Adrenal gland (tissue), 5 donors: ENCODE results near the gene CISH.

Experiments
- POLR2A ChIP-seq, 2 donors: fragments of 450-650 bp; IDR thresholded peaks; one replicate each; pipeline ENCODE4 v1.6.1; 2017; ENCODE audit warnings: antibody characterized with exemption in 2 of 2, mild to moderate bottlenecking in 2 of 2, moderate library complexity in 1 of 2
- TF ChIP-seq, protein P1 (sequence below), 6 experiments: fragments of 450-650 bp in 4 of 6; fragments of 200-600 bp in 2 of 6; sonication (generic) in 1 of 6; IDR thresholded peaks; 1 replicate in 5 of 6; 2 replicates in 1 of 6; pipeline versions ENCODE4 v1.5.1 to v1.8.0; 2016 to 2021; ENCODE audit warnings: antibody characterized with exemption in 6 of 6, mild to moderate bottlenecking in 2 of 6, moderate library complexity in 1 of 6
- donor health status: DM: no; HTN: no; CAD: no.

DNA sequence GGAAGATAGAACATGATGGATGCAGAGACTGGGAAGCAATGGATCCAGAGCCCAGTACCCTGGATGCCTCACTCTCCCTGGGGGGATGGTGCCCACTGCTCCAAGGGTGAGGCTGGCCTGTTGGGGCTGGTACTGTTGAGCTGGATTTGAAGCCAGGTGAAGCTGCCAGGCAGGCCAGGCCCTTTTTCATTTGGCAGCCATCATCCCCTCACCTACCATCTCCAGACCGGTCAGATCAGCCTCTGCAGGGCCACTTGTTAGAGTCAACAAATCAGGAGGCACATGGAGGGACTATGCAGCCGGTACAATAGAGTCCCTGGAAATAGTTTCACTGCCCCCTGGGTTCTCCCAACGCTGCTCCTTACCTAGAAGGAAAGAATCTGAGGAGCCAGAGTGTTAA, 11.3 kb upstream of the CISH start:
- TF ChIP-seq POLR2A (IDR thresholded peaks at IDR 0.05), result no peak
- TF ChIP-seq, protein P1, sequence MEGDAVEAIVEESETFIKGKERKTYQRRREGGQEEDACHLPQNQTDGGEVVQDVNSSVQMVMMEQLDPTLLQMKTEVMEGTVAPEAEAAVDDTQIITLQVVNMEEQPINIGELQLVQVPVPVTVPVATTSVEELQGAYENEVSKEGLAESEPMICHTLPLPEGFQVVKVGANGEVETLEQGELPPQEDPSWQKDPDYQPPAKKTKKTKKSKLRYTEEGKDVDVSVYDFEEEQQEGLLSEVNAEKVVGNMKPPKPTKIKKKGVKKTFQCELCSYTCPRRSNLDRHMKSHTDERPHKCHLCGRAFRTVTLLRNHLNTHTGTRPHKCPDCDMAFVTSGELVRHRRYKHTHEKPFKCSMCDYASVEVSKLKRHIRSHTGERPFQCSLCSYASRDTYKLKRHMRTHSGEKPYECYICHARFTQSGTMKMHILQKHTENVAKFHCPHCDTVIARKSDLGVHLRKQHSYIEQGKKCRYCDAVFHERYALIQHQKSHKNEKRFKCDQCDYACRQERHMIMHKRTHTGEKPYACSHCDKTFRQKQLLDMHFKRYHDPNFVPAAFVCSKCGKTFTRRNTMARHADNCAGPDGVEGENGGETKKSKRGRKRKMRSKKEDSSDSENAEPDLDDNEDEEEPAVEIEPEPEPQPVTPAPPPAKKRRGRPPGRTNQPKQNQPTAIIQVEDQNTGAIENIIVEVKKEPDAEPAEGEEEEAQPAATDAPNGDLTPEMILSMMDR (IDR thresholded peaks at IDR 0.05), result no peak
